ENCODE measurements around the gene COQ5. TPM values are rescaled to one million over a fixed set of nuclear protein-coding genes. Genes with fewer than 3 reads are reported as not detected.
"Not testable (repeated sequence)": the region's sequence is repeated elsewhere in the genome, so short reads cannot be mapped to it uniquely, and the experiment has no call there.

Gene COQ5
- total RNA-seq, 1 donor from 2014 or later: 35.6 TPM

DNA sequence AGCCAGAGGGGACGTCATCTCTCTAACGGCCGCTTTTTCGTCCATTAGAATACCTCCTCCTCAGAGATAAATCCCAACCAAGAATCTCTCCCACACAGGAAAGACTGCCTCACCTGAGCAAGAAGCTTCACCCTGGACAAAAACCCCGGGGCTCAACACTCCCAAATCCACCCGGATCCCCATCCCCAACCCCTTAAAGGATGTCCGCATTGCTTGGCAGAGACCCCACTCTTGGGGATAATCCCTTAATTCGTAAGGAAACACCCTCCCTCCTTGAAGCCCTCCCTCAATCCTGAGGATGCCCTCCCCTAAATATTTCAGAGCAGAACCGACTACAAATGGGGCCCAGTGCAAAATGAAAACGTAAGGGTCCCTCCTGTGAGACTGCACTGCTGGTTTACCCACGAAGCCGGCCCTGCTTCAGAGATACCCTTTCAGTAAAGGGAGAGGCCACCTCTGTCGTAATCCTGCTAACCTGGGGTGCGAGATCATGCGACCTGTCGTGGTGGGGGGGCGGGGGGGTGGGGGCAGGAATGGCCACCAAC, 33.7 kb downstream of the COQ5 start:
- Mint-ChIP-seq H3K27me3 (no peaks in the 10 kb centered on the region), H3K27ac (peak overlapping the region; percentile 83), H3K4me1 (ENCODE audit: unreplicated experiment) (peaks cover 26% of the 10 kb centered on the region), H3K4me3 (peak overlapping the region; percentile 99), H3K36me3 (peaks cover 24% of the 10 kb centered on the region), H3K9me3 (no peaks in the 10 kb centered on the region)
- TF ChIP-seq, protein P1, sequence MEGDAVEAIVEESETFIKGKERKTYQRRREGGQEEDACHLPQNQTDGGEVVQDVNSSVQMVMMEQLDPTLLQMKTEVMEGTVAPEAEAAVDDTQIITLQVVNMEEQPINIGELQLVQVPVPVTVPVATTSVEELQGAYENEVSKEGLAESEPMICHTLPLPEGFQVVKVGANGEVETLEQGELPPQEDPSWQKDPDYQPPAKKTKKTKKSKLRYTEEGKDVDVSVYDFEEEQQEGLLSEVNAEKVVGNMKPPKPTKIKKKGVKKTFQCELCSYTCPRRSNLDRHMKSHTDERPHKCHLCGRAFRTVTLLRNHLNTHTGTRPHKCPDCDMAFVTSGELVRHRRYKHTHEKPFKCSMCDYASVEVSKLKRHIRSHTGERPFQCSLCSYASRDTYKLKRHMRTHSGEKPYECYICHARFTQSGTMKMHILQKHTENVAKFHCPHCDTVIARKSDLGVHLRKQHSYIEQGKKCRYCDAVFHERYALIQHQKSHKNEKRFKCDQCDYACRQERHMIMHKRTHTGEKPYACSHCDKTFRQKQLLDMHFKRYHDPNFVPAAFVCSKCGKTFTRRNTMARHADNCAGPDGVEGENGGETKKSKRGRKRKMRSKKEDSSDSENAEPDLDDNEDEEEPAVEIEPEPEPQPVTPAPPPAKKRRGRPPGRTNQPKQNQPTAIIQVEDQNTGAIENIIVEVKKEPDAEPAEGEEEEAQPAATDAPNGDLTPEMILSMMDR (conservative IDR thresholded peaks at IDR 0.05): no peak
- DNase-seq (ENCODE audit: extremely low spot score, unreplicated experiment): no peak

DNA sequence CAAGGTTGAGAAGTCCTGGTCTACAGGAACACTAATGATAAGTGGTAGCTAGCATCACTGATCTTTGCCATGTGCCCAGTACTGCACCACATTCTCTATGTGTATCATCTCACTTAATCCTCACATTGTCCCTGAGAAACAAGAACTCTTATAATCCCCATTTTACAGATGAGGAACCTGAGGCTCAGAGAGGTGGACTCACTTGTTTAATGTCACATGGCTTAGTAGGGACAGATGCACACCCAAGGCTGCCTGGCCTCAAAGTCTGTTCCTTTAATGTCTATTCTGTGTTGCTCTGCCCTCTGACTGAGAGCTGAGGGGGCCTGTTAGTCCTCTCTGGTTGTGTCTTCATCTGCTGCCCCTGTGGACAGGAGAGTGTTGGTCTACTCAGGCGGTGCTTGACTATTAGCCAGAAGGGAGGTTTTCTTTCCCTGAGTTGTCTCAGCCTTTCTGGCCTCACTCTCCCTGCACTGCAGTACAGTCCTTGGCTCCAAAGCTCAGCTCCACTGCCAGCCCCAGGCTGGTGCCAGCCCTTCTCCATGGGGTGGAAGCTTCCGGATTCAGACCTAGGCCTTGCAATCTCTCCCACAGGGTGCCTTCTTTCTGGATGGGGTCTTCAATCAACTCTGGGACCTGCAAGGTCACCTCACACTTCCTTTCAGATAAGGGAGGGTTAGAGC, 38.0 kb downstream of the COQ5 start:
- TF ChIP-seq, protein P1 (conservative IDR thresholded peaks at IDR 0.05): no peak
- Mint-ChIP-seq H3K27me3 (no peaks in the 10 kb centered on the region), H3K4me1 (ENCODE audit: unreplicated experiment) (peaks cover 14% of the 10 kb centered on the region), H3K4me3 (no peak overlapping the region), H3K9me3 (no peaks in the 10 kb centered on the region), H3K36me3 (peaks cover 7% of the 10 kb centered on the region), H3K27ac (no peak overlapping the region)
- DNase-seq (ENCODE audit: extremely low spot score, unreplicated experiment): no peak

DNA sequence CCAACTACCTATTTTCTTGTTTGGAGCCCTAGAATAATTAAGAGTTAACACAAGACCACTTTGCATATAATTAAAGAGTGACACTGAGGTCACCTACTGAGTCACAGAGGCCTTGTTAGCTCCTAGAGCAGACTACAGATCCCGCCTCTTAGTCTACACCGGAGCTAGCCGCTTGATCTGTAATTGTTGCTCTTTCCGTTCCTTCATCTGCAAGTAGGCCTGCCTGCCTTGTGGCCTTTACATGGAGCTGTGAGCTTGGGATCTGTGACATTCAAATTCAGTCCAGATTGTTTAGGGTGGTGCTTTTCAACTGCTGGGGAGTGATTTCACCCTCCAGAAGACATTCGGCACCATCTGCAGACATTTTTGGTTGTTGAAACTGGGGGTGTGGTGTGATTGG, 38.6 kb downstream of the COQ5 start:
- H3K4me1 Mint-ChIP-seq (ENCODE audit: unreplicated experiment): peaks cover 13% of the 10 kb centered on the region
- H3K9me3 Mint-ChIP-seq: no peaks in the 10 kb centered on the region
- H3K27ac Mint-ChIP-seq: no peak overlapping the region
- peaks cover 7% of the 10 kb centered on the region for H3K36me3 Mint-ChIP-seq
- TF ChIP-seq, protein P1 (conservative IDR thresholded peaks at IDR 0.05): no peak
- H3K4me3 Mint-ChIP-seq: no peak overlapping the region
- no peaks in the 10 kb centered on the region for H3K27me3 Mint-ChIP-seq
- DNase-seq (ENCODE audit: extremely low spot score, unreplicated experiment): no peak

DNA sequence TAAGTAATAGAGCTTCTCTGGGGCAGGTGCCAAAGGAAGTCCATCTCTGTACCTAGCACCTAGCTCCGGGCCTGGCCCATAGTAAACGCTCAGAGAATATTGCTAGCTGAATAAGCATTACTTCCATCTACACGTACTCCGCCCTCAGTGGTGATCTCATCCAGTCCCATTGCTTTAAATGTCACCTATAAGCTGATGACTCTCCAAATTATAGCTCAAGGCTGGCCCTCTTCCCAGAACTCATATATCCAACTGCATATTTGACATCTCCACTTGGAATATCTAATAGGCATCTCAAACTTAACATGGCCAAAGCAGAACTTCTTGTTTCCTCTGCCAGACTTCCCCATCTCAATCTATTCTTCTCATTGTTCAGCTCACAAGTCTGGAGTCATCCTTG, 39.9 kb downstream of the COQ5 start:
- Mint-ChIP-seq H3K4me1 (ENCODE audit: unreplicated experiment) (peaks cover 6% of the 10 kb centered on the region), H3K27me3 (no peaks in the 10 kb centered on the region), H3K36me3 (peaks cover 9% of the 10 kb centered on the region), H3K27ac (no peak overlapping the region), H3K4me3 (no peak overlapping the region), H3K9me3 (no peaks in the 10 kb centered on the region)
- TF ChIP-seq, protein P1 (conservative IDR thresholded peaks at IDR 0.05): no peak
- no peak for DNase-seq (ENCODE audit: extremely low spot score, unreplicated experiment)

DNA sequence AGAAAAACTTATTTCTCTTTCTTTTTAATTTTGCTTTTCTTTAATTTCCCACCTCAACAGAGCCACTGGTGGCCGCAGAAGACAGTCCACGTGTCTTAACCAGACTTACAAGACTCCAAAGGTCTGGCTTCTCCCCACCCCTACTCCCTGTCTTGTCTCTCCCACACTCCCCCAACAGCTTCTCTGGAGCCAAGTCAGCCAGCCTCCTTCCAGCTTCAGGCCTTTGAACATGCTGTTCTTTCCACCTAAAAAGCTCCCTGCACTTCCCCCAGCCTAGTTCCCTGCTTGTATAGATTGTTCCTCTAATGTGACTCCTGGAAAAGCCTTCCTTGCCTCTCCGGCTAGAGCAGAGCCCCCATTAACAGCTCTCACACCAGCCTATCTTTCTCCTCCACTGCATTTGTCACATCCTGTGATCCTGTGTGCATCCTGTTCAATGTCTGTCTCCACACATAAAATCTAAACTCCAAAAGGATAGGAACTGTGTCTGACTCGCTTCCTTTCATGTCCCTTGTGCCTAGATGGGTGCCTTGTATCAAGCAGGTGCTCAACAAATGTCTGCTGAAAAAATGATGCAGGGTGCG, 40.8 kb downstream of the COQ5 start:
- no peak for DNase-seq (ENCODE audit: extremely low spot score, unreplicated experiment)
- H3K36me3 Mint-ChIP-seq: peaks cover 11% of the 10 kb centered on the region
- no peaks in the 10 kb centered on the region for H3K9me3 Mint-ChIP-seq
- H3K27ac Mint-ChIP-seq: no peak overlapping the region
- peaks cover 11% of the 10 kb centered on the region for H3K4me1 Mint-ChIP-seq (ENCODE audit: unreplicated experiment)
- no peak overlapping the region for H3K4me3 Mint-ChIP-seq
- H3K27me3 Mint-ChIP-seq: no peaks in the 10 kb centered on the region
- TF ChIP-seq, protein P1 (conservative IDR thresholded peaks at IDR 0.05): no peak

DNA sequence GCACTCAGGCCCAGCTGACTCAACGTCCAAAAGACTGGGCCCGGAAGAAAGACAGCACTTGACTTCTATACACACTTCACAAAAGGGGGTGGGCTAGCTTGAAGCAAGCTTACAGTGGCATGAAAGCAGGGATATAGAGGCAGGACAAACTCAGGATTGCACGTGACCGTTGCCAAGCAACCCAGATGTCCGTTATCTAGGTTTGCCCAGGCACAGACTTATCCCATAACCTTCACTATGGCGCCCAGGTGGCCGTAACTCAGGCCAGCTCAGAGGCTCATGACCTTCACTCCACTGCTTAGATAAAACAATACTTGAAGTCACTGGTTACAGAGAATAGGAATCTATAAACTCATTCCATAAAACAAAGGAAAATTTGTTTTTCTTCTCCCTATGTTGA, 41.4 kb downstream of the COQ5 start:
- H3K27ac Mint-ChIP-seq; H3K27me3 Mint-ChIP-seq; DNase-seq (ENCODE audit: extremely low spot score, unreplicated experiment); H3K9me3 Mint-ChIP-seq; H3K4me3 Mint-ChIP-seq: not testable (repeated sequence)
- H3K36me3 Mint-ChIP-seq: peaks cover 11% of the 10 kb centered on the region
- peaks cover 11% of the 10 kb centered on the region for H3K4me1 Mint-ChIP-seq (ENCODE audit: unreplicated experiment)
